ENCODE data around the gene ACER2. TPM values are rescaled to one million over a fixed set of nuclear protein-coding genes. Genes with fewer than 3 reads are reported as not detected.

The ACER2 gene
- total RNA-seq, 4 donors from 2014 or later: 10.4 to 38.1 (median 20.9) TPM

DNA sequence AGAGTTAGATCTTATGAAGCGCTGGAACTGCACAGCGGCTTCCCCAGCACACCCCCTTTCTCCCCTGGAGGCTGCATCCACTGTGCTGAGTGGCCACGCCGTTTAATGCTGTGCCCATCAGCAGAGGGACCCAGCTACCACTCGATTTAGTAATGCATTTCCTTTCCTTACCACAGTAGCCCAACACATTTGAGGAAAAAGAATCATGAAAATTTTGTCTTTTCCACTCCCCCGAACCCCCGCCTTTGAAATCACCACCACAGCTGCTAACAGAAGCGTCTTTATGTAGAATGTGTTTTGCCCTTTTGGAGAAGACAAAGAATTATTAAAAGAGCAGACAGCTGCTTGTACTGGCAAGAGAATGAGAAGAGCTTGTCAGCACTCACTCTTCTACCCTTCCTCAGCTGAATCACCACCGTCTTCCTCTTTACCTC, 73.2 kb downstream of the ACER2 start:
- ATAC-seq (ENCODE audit: low FRiP score) (no peak), DNase-seq (ENCODE audit: low spot score) (no peak)
- TF ChIP-seq, protein P1, sequence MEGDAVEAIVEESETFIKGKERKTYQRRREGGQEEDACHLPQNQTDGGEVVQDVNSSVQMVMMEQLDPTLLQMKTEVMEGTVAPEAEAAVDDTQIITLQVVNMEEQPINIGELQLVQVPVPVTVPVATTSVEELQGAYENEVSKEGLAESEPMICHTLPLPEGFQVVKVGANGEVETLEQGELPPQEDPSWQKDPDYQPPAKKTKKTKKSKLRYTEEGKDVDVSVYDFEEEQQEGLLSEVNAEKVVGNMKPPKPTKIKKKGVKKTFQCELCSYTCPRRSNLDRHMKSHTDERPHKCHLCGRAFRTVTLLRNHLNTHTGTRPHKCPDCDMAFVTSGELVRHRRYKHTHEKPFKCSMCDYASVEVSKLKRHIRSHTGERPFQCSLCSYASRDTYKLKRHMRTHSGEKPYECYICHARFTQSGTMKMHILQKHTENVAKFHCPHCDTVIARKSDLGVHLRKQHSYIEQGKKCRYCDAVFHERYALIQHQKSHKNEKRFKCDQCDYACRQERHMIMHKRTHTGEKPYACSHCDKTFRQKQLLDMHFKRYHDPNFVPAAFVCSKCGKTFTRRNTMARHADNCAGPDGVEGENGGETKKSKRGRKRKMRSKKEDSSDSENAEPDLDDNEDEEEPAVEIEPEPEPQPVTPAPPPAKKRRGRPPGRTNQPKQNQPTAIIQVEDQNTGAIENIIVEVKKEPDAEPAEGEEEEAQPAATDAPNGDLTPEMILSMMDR (IDR thresholded peaks at IDR 0.05): no peak

DNA sequence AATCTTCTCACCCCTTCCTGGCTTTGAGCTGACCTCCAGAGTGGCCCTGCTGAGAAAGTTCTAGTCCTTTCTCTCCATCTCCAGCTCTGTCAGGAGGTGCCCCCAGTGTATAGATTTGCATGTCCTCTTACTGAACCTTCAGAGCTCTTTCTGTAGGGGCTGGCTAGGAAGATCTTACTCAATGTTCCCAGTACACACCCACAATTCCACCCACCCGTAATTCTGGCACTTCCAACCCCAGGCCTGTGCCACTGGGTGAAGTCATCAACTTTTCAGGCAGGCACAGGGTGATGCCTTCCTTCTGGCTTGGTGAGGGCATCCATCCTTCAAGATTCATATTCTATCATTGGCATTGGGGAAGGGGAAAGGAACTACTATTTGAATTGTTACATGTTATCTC, 75.9 kb downstream of the ACER2 start:
- DNase-seq (ENCODE audit: low spot score): no peak
- TF ChIP-seq, protein P1 (IDR thresholded peaks at IDR 0.05): no peak

DNA sequence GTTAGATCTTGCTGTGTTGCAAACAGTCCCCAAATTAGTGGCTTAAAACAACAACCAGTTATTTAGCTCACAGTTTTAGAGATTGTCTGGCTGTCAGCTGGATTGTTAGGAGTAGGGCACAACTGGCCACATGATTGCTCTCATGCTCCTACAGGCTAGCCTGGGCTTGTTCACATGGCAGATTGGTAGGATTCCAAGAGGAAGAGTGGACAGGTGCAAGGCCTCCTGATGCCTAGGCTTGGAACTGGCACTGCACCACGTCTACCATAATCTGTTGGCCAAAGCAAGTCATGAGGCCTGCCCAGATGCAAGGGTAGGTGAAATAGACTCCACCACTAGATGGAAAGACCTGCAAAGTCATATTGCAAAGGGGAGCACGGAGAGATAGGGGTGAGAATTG, 76.4 kb downstream of the ACER2 start:
- DNase-seq (ENCODE audit: low spot score) (no peak), ATAC-seq (ENCODE audit: low FRiP score) (no peak)
- TF ChIP-seq, protein P1 (IDR thresholded peaks at IDR 0.05): no peak

More for the DNA sequence above, 75.9 kb downstream of the ACER2 start:
- no peak for ATAC-seq (ENCODE audit: low FRiP score)

DNA sequence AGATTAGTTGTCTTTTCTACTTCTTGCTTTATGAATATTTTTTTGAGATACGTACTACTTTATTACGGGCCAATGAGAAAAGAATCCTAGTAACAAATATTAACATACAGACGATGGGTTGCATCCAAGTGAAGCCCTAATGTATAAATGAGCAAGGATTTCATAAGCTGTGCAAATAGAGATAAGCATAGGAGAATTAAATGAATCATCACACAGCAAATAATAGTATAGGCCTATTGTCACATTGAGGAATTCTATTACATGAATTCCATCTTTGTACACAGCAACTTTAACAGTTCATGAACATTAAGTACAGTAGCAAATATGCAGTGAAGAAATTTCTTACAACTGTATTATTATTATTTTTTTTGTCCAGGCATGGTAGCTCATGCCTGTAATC, 78.0 kb downstream of the ACER2 start:
- no peak for DNase-seq (ENCODE audit: low spot score)
- TF ChIP-seq, protein P1 (IDR thresholded peaks at IDR 0.05): no peak
- no peak for ATAC-seq (ENCODE audit: low FRiP score)

DNA sequence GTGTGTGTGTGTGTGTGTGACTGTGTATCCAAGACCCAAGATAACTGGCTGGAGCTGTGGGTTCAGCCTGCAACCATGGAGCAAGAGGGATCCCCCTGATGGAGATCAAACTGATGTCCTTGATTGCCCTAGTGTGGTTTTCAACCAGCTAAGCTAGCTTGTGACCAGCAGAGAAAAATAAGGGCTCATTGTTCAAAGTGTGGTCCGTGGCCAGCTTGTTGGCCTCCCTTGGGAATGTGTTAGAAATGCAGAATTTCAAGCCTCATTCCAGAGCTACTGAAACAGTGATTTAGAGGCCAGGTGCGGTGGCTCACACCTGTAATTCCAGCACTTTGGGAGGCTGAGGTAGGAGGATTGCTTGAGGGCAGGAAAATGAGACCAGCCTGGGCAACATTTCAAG, 79.9 kb downstream of the ACER2 start:
- TF ChIP-seq, protein P1 (IDR thresholded peaks at IDR 0.05): no peak
- no peak for ATAC-seq (ENCODE audit: low FRiP score)

DNA sequence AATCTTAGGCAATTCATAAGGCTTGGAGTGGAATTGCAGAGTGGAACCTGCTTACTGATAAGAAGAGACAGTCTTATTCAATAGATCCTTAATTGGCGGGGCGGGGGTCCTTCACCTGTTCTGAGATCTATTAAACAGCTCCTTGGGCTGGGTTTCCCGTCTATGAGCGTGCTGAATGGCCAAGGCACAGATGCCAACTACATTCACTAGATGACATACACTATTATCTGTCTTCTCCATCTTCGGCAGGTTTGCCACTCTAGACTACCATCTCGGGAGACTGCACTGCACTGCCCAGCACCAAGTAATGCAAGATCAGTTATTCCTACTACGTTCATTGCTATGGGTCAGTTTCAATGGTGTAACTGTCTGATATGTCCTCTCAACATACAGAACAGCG, 81.5 kb downstream of the ACER2 start:
- no peak for ATAC-seq (ENCODE audit: low FRiP score)
- DNase-seq (ENCODE audit: low spot score): no peak
- TF ChIP-seq, protein P1 (IDR thresholded peaks at IDR 0.05): no peak

More for the DNA sequence above, 79.9 kb downstream of the ACER2 start:
- DNase-seq (ENCODE audit: low spot score): no peak

DNA sequence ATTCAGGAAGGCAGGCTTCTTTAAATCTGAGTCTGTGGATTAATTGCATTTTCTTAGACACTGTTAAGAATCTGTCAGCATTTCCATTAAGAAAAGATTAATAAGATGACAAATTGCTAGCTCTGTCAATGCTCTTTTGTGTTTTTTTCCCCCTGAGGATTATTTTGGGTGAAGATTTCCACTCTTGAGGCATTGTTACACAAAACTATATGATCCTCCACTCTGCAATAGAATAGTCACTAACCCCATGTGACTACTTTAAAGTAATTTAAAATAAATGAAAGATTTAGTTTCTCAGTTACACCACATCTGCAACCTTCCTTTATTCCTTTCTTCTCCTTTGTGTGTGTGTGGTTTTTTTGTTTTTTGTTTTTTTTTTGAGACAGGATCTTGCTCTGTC, 82.0 kb downstream of the ACER2 start:
- DNase-seq (ENCODE audit: low spot score) (no peak), ATAC-seq (ENCODE audit: low FRiP score) (no peak)
- TF ChIP-seq, protein P1 (IDR thresholded peaks at IDR 0.05): no peak

Data from omental fat pad (tissue), 4 donors.